ENCODE measurements around the gene CCN5.

CCN5 gene

GRCh38 chr20:44716309-44717106, 1.3 kb downstream of the CCN5 start:
- DNase-seq: no peak

DNA sequence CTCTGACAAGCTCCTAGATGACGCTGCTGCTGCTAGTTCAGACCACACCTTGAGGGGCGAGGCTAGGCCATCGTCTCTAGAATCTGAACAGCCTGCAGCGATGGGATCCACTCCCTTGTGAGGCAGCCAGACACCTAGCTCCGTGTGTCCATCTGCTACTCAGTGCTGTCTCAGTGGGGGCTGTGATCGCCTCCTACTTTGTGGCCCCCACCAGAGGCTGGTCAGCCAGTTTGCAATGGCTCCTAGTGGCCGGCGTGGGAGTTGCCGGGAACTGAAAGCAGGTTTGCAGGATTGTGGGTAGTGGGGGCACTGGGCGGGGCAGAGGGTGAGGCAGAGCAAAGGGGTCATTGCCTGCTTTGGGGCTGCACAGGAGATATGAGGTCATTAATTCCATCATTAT, 2.8 kb downstream of the CCN5 start:
- no peak for DNase-seq

DNA sequence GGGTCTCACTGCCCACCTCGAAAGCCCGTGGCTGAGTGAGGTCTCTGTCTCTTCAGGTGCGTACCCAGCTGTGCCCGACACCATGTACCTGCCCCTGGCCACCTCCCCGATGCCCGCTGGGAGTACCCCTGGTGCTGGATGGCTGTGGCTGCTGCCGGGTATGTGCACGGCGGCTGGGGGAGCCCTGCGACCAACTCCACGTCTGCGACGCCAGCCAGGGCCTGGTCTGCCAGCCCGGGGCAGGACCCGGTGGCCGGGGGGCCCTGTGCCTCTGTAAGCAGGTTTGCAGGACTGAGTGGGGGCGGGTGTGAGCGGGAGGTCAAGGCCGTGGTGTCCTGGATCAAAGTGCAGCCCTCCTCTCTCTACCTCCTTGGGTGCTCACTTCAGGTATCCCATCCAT, 4.7 kb downstream of the CCN5 start:
- DNase-seq: no peak

DNA sequence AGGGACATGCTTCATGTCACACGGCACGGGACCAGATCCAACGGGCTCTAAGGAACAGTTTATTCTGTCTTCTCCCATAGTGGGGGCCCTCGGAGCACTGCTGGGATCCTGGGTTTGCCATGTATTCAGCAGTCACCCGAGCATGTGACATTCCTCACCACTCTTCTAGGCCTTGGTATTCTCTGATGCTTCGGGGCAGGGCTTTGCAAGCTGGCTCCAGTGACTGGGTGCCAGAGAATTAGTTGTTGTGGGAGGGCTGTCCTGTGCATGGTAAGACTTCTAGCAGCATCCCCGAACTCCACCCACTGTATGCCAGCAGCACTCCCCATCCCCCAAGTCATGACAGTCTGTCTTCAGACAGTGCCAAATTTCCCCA, 5.4 kb downstream of the CCN5 start:
- DNase-seq: no peak

DNA sequence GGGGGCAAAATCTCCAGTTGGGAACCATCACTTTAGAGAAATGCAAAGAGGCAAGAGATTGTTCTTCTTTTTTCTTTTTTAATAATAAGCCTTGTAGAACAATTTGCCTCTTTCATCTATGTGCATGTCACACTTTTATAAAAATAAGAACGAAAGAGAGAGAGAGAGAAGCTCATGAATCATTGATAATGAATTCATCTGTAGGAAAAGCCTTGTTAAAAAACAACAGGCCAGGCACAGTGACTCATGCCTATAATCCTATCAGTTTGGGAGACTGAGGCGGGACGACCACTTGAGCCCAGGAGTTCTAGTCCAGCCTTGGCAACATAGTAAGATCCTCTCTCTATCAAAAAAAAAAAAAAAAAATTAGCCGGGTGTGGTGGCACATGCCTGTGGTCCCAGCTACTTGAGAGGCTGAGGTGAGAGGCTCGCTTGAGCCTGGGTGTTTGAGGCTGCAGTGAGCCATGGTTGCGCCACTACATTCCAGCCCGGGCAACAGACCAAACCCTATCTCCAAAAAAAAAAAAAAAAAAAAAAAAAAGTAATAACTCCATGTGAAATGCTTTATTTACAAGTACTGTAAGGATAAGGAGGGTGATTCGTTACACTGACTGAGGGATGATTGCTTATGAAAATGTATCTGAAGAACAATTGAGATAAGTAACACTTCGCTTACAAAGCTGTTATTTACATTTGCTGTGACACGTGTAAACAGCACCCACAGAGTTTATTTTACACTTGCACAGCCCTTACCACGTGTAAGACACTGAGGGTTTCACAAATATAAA, 6.0 kb downstream of the CCN5 start:
- DNase-seq: no peak

- DNase-seq: no peak
Measured at GRCh38 chr20:44721785-44722054, 6.6 kb downstream of the CCN5 start.

- DNase-seq: no peak
Measured at GRCh38 chr20:44722990-44723389, 7.8 kb downstream of the CCN5 start.

GRCh38 chr20:44723391-44723790, 8.2 kb downstream of the CCN5 start:
- no peak for DNase-seq

DNA sequence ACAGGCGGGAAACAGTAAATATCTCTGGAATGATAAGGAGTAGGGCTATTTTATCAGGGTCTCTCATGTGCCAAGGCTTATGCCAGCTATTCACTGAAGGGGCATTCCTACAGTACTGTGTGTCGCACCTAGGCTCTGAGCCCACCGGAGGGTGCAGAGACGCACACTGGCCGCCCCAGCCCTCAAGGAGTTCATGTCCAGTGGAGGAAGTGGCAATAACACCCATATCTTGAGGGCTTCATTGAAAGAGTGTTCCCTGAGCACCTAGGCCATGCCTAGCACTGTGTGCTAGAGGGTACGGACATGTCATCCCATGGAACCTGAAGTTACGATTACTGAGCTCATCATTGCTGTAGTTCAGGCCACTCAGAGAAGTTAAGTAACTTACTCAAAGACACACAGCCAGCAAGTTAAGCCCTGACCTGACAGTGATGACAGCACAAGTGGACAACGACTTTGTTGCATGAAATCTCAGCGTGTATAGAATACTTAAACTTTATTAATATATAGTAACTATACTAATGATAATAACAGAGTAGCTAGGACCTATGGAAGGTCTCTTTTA, 8.7 kb downstream of the CCN5 start:
- no peak for DNase-seq

- no peak for DNase-seq
Measured at GRCh38 chr20:44724423-44725091, 9.4 kb downstream of the CCN5 start.

DNA sequence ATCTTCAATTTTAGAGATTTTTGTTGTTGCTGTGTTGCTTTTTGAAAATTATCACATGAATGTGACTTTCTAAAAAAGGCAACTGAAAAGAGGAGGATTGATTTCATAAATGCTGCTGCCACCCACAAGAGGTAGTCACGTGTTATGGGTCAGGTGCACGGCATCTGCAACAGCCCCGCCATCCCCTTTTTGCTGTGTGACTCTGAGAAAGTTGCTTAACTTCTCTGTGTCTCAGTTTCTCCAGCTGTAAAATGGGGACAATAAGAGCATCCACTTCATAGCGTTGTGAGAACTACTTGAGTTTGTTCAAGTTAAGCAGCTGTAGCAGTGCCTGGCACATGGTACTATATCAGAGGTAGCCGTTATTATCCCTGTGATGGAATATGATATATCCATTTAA, 10.7 kb downstream of the CCN5 start:
- no peak for DNase-seq

DNA sequence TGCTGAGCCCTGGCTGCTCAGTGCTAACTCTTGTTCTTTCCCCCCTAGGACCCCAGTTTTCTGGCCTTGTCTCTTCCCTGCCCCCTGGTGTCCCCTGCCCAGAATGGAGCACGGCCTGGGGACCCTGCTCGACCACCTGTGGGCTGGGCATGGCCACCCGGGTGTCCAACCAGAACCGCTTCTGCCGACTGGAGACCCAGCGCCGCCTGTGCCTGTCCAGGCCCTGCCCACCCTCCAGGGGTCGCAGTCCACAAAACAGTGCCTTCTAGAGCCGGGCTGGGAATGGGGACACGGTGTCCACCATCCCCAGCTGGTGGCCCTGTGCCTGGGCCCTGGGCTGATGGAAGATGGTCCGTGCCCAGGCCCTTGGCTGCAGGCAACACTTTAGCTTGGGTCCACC, 11.9 kb downstream of the CCN5 start:
- DNase-seq: no peak

- no peak for DNase-seq
Measured at GRCh38 chr20:44727651-44728050, 12.5 kb downstream of the CCN5 start.

GRCh38 chr20:44728801-44729443, 13.8 kb downstream of the CCN5 start:
- peak; percentile 43 for DNase-seq

DNA sequence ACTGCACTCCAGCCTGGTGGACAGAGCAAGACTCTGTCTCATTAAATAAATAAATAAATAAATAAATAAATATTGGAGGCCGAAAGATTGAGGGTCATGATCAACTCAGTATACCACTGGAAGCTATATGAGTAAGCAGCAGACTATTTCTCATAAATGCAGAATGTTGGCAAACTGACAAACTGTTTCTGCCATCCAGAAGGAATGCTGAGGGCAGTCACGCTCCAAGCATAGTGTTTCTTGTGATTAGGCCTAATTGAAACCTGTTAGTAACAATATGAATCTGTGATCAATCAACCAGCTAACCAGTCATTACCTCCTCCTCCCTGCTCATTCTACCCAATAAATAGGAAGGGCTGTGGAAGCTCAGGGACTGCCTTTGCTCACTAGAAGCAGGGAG, 15.3 kb downstream of the CCN5 start:
- DNase-seq: no peak

GRCh38 chr20:44731657-44732056, 16.5 kb downstream of the CCN5 start:
- DNase-seq: no peak

DNA sequence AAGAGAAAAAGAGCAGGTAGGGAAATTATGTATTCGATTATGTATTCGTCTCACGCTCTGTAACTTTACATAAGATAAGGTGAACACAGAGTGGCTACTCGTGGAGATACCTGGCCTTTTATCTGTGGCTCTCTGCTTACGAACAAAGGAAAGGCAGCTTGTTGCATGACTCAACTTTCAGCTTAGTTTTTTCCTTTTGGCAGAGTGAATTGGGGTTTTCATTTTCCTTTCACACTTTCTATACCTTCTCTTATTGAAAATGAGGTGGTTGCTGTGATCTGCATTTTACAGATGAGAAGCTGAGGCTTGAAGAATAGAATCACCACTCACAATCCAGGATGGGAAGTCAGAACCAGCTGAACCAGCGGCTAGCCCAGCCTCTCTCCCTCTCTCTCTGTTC, 17.2 kb downstream of the CCN5 start:
- DNase-seq: no peak

DNA sequence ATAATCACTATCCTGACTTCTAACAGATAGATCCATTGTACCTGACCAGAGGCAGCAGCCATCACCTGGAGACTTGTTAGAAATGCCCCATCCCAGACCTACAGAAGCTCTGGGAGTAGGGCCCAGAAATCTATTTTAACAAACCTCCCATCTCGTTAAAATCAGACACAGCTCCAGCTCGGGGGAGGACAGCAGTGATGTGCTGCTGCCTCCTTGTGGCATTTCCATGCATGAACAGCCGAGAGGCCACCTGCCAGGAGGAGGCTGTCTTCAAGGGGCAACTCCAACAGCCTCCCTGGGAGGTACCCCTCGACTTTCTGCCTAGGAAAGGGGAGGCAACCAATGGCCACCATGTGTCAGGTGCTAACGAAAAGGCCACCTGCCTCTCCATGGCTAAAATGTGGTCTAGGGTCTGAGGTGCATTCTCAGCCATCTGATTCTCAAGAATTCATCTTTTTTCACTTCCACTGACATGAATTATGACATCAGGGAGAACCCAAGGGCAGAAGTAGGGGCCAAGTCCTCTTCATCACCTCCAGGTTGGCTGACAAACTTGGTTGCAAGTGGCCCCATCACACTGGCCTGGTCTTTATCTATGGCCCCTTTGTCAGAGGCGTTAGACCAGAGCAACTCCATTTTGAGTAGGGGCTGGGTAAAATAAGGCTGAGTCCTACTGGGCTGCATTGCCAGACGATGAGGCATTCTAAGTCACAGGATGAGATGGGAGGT, 18.3 kb downstream of the CCN5 start:
- DNase-seq: peak; percentile 31

- no peak for DNase-seq
Measured at GRCh38 chr20:44734938-44735337, 19.8 kb downstream of the CCN5 start.

DNA sequence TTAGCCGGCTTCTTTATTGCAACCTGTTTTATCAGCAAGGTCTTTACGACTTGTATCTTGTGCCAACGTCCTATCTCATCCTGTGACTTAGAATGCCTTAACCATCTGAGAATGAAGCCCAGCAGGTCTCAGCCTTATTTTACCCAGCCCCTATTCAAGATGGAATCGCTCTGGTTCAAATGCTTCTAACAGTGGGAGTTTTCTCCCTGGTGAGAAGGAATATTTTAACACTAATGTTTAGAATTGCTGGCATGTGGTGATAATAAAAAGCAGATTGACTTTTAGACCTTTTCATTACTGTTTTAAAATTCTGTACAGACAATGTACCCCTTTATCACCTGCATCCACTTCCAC, 20.6 kb downstream of the CCN5 start:
- no peak for DNase-seq

- DNase-seq: no peak
Measured at GRCh38 chr20:44736170-44737021, 21.2 kb downstream of the CCN5 start.
